EL (cell line): ENCODE results near the gene CCDC27.
"Not testable (repeated sequence)": the region's sequence is repeated elsewhere in the genome, so short reads cannot be mapped to it uniquely, and the experiment has no call there.

Experiments
- DNase-seq: peaks from one replicate; pipeline ENCODE4 v3.0.0-alpha.2; 2016

CCDC27 gene

DNA sequence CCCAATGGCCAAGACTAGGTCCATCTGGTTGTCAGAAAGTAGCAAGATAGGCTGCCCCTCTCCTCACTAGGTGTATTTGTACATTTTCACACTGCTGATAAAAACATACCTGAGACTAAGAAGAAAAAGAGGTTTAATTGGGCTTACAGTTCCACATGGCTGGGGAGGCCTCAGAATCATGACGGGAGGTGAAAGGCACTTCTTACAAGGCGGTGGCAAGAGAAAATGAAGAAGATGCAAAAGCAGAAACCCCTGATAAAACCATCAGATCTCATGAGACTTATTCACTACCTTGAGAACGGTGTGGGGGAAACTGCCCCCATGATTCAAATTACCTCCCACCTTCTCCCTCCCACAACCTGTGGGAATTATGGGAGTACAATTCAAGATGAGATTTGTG, 48.5 kb downstream of the CCDC27 start:
- DNase-seq, result not testable (repeated sequence)

GRCh38 chr1:3803905-3804626, 51.8 kb downstream of the CCDC27 start:
- no peak for DNase-seq

DNA sequence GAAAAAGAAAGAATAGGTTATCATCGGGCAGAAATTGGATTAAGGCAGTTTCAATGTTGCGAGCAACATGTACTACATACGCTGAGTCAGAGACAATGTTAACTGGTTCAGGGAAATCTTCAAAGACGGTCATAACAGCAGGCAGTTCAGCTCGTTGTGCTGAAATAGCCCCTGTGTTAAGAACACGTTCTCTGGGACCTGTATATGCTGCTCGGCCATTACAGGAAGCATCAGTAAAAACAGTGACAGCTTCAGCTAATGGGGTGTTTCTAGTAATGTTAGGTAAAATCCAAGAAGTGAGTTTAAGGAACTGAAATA, 52.3 kb downstream of the CCDC27 start:
- DNase-seq, result not testable (repeated sequence)

GRCh38 chr1:3805038-3805437, 52.8 kb downstream of the CCDC27 start:
- no peak for DNase-seq

GRCh38 chr1:3807769-3808168, 55.5 kb downstream of the CCDC27 start:
- DNase-seq, result no peak

DNA sequence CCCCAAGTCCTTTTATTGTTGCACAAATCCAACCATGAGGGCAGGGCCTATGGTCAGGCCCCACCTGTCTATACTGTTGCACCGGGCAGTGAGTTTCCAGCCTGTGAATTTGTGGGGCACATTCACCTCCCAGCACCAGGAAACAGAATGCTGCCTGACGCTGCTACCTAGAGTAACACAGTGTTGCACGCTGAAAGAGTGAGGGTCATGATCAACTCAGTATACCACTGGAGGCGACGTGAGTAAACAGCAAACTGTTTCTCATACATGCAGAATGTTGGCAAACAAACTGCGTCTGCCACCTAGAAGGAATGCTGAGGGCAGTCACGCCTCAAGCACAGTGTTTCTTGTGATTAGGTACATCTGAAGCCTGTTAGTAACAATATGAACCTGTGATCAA, 57.4 kb downstream of the CCDC27 start:
- DNase-seq, result no peak

GRCh38 chr1:3810149-3810761, 58.0 kb downstream of the CCDC27 start:
- DNase-seq, result not testable (repeated sequence)

GRCh38 chr1:3811595-3811911, 59.3 kb downstream of the CCDC27 start:
- DNase-seq, result no peak

GRCh38 chr1:3814065-3814464, 61.8 kb downstream of the CCDC27 start:
- no peak for DNase-seq

DNA sequence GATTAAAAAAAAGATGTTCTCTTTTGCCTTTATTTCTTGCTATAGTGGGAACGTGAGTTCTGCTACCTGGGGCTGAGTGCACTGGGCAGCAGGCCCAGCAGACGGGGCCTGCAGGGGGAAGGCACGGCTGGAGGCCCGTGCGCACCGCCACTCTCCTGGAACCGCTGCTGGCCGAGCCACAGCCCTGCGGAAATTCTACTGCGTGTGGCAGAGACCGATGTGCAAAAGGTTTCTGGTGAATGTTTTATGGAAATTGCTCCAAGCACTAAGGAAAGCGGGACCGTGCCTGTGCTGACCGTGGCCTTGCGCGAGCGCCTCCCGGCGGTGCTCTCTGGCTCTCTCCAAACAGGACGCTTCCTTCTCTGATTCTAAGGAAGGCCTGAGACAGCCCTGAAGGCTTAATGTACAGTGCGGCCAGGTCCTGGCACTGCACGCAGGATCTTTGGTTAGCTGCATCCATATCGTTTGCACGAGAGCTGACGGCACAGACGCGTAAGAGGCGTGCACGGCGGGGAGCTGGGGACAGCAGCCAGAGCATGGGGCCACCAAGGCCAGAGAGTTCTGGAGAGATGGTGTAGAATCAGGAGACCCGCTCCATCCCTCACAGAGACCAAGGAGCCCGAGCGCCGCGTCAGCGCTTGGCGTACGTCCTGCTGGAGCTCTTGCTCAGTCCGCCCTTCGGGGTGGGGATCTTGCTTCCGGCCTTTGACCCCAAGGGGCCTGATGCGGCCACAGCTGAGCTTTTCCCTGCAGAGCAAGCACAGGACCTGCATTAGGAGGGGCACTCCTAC, 62.7 kb downstream of the CCDC27 start:
- no peak for DNase-seq

GRCh38 chr1:3816331-3817137, 64.3 kb downstream of the CCDC27 start:
- no peak for DNase-seq

GRCh38 chr1:3817138-3817740, 65.0 kb downstream of the CCDC27 start:
- no peak for DNase-seq

DNA sequence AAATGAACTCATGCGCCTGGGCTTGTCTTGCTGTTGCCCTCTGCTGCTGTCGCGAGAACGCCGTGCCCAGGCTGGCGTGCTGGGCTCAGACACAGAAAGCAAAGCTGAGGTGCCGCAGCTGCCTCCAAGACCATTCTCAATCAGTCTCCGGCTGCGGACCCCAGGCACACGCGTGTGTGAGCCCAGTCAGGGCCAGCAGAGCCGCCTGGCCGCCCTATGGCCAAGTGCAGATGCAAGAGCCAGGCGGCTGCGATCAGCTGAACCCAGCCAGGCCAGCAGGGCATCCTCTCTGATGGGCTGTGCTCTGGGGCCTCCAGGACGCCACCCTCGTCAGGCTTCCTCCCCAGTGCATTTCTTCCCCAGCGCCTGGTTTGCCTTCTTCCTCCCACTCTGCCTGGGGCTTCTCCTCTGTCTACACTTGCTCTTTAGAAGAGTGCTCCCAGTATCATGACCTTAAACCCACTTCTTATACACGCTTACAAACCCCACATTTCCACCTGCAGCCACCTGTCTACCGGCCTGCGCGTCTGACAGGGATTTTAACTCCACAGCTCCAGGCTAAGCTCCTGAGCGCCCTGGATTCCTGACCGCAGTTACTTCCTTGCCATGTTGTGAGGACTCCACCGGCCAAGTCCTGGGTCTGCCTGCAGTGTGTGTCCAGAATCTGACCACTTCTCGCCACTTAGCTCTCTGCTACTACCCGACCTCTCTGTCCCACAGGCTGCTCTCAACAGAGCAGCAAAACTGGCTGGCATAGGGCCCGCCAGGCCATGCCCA, 65.8 kb downstream of the CCDC27 start:
- DNase-seq, result no peak

- no peak for DNase-seq
Observed at GRCh38 chr1:3819771-3820200, 67.5 kb downstream of the CCDC27 start.

DNA sequence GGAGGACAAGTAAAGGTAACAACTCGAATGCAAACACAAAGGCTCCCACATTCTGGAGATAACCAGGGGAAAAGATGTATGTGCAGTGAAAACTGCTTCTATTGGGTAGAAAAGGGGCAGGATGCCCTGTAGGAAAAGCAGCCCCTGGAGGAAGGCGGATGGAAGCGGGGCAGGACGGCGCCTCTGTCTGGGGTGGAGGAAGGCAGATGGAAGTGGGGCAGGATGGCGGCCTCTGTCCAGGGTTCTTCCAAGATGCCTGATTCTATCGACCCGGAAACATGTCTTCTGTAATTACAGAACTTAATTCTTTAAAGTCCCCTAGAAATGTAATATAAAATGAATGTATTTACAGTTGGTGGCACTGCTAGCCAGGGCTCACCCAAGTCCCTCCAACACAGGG, 68.1 kb downstream of the CCDC27 start:
- no peak for DNase-seq

DNA sequence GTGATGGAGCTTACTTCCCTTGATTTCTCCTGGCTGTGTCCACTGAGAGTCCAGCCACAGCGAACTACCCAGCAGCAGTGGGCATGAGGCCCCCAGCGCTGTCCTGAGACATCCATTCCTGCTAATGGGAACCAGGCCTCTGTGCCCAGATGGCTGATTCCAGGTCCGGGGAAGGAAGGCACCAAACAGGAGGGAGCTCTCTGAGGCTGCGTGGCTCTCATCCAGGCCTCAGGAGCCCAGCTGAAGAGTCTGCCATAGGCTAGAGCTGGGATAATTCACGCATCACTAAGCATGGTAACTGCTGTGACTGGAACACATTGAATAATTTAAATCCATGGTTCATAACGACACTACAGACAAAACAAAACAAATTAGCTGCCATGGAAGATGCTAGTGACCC, 68.8 kb downstream of the CCDC27 start:
- DNase-seq, result no peak
